ENCODE measurements around the gene SLC25A51.
"Not testable (repeated sequence)": the region's sequence is repeated elsewhere in the genome, so short reads cannot be mapped to it uniquely, and the experiment has no call there.

Gene SLC25A51

DNA sequence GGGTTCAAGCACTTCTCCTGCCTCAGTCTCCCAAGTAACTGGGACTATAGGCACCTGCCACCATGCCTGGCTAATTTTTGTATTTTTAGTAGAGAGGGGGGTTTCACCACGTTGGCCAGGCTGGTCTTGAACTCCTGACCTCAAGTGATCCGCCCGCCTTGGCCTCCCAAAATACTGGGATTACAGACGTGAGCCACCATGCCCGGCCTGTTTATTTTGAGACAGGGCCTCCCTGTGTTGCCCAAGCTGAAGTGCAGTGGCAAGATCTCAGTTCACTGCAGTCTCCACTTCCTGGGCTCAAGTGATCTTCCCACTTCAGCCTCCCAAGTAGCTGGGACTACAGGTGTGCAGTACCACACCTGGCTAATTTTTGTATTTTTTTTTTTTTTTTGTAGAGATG lies 5.9 kb upstream of the SLC25A51 start:
- WGBS, 2 experiments (ENCODE audit: insufficient coverage in 2 of 2): 90 to 95% methylated on average over 4 of the region's 5 CpGs
- H3K27ac ChIP-seq (ENCODE audit: low read depth, low read length, severe bottlenecking); H3K4me3 ChIP-seq (ENCODE audit: extremely low read depth, insufficient read depth, low read length, poor library complexity, severe bottlenecking); H3K9me3 ChIP-seq (ENCODE audit: control insufficient read depth, low read length); H3K36me3 ChIP-seq (ENCODE audit: control insufficient read depth, insufficient read depth, low read length): not testable (repeated sequence)
- H3K4me1 ChIP-seq (ENCODE audit: control insufficient read depth, insufficient read depth, low read length, poor library complexity, severe bottlenecking): peaks cover 16% of the 10 kb centered on the region

DNA sequence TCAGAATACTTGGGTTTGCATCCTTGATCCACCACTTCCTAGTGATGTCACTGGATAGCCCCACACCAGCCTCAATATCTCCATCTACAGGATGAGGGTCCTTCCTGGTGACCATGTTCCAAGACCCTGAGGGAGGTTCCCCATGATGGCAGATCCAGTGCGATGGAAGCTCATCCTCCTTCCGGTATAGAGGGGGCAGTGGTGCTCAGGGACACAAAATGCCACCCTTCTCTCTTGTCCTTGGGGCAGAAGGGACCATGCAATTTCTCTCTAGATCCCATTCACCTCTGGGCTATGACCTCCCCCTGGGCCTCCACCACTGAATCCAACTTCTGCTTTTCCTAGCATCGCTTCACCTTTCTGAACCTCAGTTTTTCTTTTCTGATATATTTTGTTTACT lies 5.4 kb upstream of the SLC25A51 start:
- Histone ChIP-seq H3K4me1 (ENCODE audit: control insufficient read depth, insufficient read depth, low read length, poor library complexity, severe bottlenecking) (peaks cover 17% of the 10 kb centered on the region), H3K9me3 (ENCODE audit: control insufficient read depth, low read length) (no peaks in the 10 kb centered on the region), H3K27ac (ENCODE audit: low read depth, low read length, severe bottlenecking) (no peak overlapping the region), H3K4me3 (ENCODE audit: extremely low read depth, insufficient read depth, low read length, poor library complexity, severe bottlenecking) (no peak overlapping the region), H3K36me3 (ENCODE audit: control insufficient read depth, insufficient read depth, low read length) (no peaks in the 10 kb centered on the region)
- 87 to 100% methylated on average over 2 of the region's 3 CpGs for WGBS, 2 experiments (ENCODE audit: insufficient coverage in 2 of 2)

DNA sequence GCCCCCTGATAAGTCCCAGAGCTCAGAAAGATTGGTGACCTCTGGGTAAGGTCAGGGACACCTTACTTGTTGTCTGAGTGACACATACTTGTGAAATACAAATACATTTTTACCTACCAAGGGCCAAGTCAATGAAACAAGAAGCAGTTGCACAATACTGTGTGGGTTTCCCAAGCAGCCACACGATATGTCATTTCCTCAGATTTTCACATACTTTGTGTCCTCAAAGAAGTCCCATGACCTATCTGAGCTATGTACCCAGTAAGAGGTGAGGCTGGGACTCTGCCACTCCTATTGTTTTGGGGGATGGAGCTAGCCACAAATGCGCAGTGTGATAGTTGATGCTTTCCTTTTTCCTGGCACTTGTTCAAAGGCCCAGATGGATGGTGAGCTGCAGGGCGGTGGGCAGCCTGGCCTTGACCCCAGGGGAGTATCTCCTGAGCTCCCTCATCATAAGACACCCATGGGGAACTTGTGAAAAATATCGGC lies 4.8 kb upstream of the SLC25A51 start:
- WGBS, 2 experiments (ENCODE audit: insufficient coverage in 2 of 2): 97 to 100% methylated on average over 2 to 3 of the region's 4 CpGs
- Histone ChIP-seq H3K4me3 (ENCODE audit: extremely low read depth, insufficient read depth, low read length, poor library complexity, severe bottlenecking) (no peak overlapping the region), H3K4me1 (ENCODE audit: control insufficient read depth, insufficient read depth, low read length, poor library complexity, severe bottlenecking) (peaks cover 12% of the 10 kb centered on the region), H3K36me3 (ENCODE audit: control insufficient read depth, insufficient read depth, low read length) (no peaks in the 10 kb centered on the region), H3K27ac (ENCODE audit: low read depth, low read length, severe bottlenecking) (no peak overlapping the region), H3K9me3 (ENCODE audit: control insufficient read depth, low read length) (no peaks in the 10 kb centered on the region)

DNA sequence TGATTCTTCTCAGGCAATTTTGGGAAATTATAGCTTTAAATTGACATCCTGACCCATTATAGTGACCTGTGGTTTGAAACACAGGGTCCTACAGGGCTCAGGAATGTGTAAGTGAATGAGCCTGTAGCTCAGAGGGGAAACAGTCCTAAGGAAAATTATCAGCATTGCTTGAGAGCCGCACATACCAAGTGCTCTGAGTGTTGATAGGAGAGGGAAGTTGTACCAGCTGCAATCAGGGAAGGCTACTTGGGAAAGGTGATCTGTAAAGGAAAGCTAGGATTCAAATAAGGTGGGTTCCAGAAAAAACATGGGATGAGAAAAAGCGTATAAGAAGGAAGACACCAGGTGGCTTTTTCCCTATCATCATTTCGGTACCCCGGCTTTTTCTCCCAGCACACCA lies 4.4 kb upstream of the SLC25A51 start:
- no peak overlapping the region for H3K27ac ChIP-seq (ENCODE audit: low read depth, low read length, severe bottlenecking)
- no peak overlapping the region for H3K4me3 ChIP-seq (ENCODE audit: extremely low read depth, insufficient read depth, low read length, poor library complexity, severe bottlenecking)
- WGBS, 2 experiments (ENCODE audit: insufficient coverage in 2 of 2): 74 to 77% methylated on average over 4 of the region's 4 CpGs
- no peaks in the 10 kb centered on the region for H3K36me3 ChIP-seq (ENCODE audit: control insufficient read depth, insufficient read depth, low read length)
- H3K4me1 ChIP-seq (ENCODE audit: control insufficient read depth, insufficient read depth, low read length, poor library complexity, severe bottlenecking): peaks cover 11% of the 10 kb centered on the region
- H3K9me3 ChIP-seq (ENCODE audit: control insufficient read depth, low read length): no peaks in the 10 kb centered on the region

DNA sequence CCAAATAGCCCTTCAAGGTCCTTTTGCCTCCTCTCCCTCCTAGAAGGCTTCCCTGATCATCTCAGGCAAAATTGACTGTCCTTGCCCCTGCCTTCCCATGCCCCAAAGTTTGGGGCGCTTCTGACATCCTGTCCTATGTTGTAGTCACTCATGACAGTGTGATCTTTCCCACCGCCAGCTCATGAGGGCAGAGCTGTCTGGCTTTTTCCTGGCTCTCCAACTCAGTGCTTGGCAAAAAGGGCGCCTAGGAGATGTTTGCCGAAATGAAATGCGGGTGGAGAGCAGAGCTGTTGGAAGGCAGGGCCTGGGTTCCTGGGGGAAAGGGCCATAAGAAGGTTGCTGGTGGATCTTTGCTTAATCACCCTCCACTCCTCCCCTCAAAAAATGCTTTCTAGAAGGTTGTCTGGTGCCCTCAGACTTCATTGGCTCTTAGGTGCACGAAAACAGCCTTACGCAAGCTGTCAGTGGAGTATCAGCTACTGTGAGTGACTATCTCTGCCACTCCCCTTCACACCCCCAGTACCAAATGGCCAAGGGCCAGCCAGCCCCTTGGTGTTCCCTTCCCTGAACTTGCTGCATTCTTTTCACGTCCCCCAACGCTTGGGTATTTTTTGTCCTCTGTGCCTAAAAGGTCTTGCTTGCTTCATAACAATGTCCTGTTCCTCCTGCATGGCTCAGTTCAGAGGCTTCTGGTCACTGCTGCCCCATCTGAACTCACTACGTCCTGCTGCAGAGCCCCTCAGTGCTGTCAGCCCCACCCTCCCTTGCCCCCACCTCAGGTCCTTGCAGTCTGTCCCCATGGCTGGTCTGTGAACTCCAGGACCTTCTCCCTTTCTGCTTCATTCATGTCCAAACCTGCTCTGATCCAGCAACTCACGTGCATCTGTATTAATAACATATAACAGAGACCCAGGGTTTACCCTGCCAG lies 2.6 kb upstream of the SLC25A51 start:
- 85 to 91% methylated on average over 9 to 10 of the region's 11 CpGs for WGBS, 2 experiments (ENCODE audit: insufficient coverage in 2 of 2)
- Histone ChIP-seq H3K4me3 (ENCODE audit: extremely low read depth, insufficient read depth, low read length, poor library complexity, severe bottlenecking) (no peak overlapping the region), H3K9me3 (ENCODE audit: control insufficient read depth, low read length) (no peaks in the 10 kb centered on the region), H3K36me3 (ENCODE audit: control insufficient read depth, insufficient read depth, low read length) (no peaks in the 10 kb centered on the region), H3K27ac (ENCODE audit: low read depth, low read length, severe bottlenecking) (no peak overlapping the region), H3K4me1 (ENCODE audit: control insufficient read depth, insufficient read depth, low read length, poor library complexity, severe bottlenecking) (peaks cover 11% of the 10 kb centered on the region)

DNA sequence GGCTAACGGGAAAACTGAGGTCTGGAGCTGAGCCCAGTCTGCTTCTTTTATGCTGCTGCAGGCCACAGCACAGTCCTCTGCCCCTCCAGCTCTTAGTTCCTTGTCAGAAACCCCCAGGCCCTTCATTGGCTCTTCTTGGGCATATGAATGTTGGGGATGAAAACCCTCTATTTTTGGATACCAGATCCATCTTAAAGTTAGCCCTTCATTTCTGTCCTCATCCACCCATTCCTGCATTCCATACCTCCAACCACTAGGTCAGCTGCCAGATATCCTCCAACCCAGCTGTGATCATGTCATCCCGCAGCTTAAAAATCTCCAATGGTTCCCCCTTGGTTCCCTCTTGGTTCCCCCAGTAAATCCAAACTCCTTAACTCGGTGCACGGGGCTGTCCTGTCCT lies 1.8 kb upstream of the SLC25A51 start:
- H3K4me1 ChIP-seq (ENCODE audit: control insufficient read depth, insufficient read depth, low read length, poor library complexity, severe bottlenecking): peaks cover 11% of the 10 kb centered on the region
- no peak overlapping the region for H3K4me3 ChIP-seq (ENCODE audit: extremely low read depth, insufficient read depth, low read length, poor library complexity, severe bottlenecking)
- no peaks in the 10 kb centered on the region for H3K9me3 ChIP-seq (ENCODE audit: control insufficient read depth, low read length)
- no peaks in the 10 kb centered on the region for H3K36me3 ChIP-seq (ENCODE audit: control insufficient read depth, insufficient read depth, low read length)
- WGBS, 2 experiments (ENCODE audit: insufficient coverage in 2 of 2): 98 to 100% methylated on average over 3 to 4 of the region's 4 CpGs
- H3K27ac ChIP-seq (ENCODE audit: low read depth, low read length, severe bottlenecking): no peak overlapping the region

DNA sequence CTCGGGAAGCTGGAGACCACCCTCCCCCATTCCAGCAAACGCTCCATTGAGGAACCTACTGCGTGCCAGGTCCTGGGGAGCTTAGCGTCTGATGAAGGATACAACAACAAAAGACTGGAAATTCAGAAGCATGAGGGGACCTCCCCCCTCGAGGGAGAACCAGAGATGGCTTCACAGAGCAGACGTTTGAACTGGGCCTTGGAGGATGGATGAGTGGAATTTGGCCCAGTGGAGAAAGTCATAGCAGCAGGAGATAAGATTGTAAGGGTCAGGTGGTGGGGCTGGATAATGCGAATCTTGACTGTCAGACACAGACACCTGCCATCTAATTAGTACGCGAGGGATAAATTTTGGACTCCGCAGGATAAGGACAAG lies 1.2 kb upstream of the SLC25A51 start:
- 85 to 96% methylated on average over 8 to 10 of the region's 10 CpGs for WGBS, 2 experiments (ENCODE audit: insufficient coverage in 2 of 2)
- Histone ChIP-seq H3K36me3 (ENCODE audit: control insufficient read depth, insufficient read depth, low read length) (no peaks in the 10 kb centered on the region), H3K4me3 (ENCODE audit: extremely low read depth, insufficient read depth, low read length, poor library complexity, severe bottlenecking) (no peak overlapping the region), H3K27ac (ENCODE audit: low read depth, low read length, severe bottlenecking) (no peak overlapping the region), H3K4me1 (ENCODE audit: control insufficient read depth, insufficient read depth, low read length, poor library complexity, severe bottlenecking) (peaks cover 11% of the 10 kb centered on the region), H3K9me3 (ENCODE audit: control insufficient read depth, low read length) (no peaks in the 10 kb centered on the region)

DNA sequence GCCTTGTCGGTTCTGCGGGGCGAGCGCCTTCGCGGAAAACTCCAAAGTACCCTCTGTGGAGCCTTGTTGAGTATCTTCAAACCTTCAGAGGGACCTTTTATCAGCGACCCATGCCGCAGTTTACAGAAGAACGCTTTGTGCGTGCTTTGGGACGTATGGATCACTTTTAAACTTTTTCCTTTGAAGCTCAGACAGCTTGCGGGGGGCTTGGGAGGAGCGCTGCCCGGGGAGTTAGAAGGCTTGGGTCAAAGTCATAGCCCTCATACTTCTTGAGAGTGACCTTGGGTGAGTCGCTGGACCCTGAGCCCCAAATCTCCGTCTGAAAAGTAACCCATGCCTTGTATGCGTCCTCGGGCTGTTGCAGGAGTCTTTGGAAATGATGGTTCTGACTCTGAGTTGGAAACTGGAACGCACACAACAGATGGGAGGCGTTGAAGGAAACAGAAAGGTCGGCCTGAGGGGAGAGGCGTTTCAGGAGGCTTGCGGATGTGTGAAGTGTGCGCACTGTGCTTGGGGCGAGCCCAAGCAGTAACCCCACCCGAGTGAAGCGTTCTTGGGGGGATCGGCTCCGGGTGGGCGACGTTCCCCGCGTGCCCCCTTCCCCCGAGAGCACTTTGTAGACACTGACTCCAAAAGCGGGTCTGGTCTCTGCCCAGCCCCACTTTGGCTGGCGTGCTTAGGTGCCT lies 661 bp upstream of the SLC25A51 start:
- no peaks in the 10 kb centered on the region for H3K36me3 ChIP-seq (ENCODE audit: control insufficient read depth, insufficient read depth, low read length)
- H3K9me3 ChIP-seq (ENCODE audit: control insufficient read depth, low read length): no peaks in the 10 kb centered on the region
- H3K4me3 ChIP-seq (ENCODE audit: extremely low read depth, insufficient read depth, low read length, poor library complexity, severe bottlenecking): peak overlapping the region; percentile 79
- 60 to 62% methylated on average over 33 to 36 of the region's 36 CpGs for WGBS, 2 experiments (ENCODE audit: insufficient coverage in 2 of 2)
- H3K4me1 ChIP-seq (ENCODE audit: control insufficient read depth, insufficient read depth, low read length, poor library complexity, severe bottlenecking): peaks cover 11% of the 10 kb centered on the region
- no peak overlapping the region for H3K27ac ChIP-seq (ENCODE audit: low read depth, low read length, severe bottlenecking)

DNA sequence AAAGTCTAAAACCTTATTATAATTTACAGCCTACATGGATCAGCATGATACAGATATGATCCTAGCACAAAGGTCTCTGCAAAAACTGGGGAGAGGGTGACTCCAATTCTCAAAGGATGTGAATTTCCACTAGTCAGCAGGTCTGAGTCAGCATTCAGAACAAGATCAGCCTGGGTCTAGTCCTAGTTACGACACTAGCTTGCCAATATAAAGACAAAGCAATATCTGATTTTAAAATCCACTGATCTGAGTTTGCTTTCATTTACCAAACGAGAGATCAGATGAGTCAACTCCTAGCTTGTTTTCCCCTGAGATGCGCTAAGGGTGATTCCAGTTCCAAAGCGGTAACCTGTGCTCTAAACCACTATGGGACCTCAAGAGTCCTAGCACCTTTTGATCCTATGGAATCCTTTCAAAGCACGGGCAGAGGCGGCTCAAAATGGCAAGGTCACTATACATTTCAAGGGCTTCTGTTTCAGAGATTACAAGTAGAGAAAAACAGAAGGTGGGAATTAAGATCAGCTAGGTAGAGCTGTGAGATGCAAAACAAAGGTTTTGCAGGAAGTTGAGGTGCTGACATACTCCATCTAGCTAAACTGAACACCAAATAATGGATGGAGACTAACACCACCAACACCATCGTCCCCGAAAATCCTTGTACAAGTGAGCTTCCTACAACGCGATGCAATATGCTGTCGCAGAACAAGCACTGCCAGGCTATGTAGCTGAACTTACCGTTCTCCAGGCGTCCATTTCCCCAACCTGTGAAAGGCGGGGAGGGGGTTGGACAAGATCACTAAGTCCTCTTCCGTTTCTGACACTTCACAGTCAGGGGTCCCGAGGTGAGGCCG lies 906 bp downstream of the SLC25A51 start:
- 8 to 22% methylated on average over 9 to 16 of the region's 17 CpGs for WGBS, 2 experiments (ENCODE audit: insufficient coverage in 2 of 2)
- Histone ChIP-seq H3K4me1 (ENCODE audit: control insufficient read depth, insufficient read depth, low read length, poor library complexity, severe bottlenecking) (peaks cover 5% of the 10 kb centered on the region), H3K4me3 (ENCODE audit: extremely low read depth, insufficient read depth, low read length, poor library complexity, severe bottlenecking) (peak overlapping the region; percentile 79), H3K27ac (ENCODE audit: low read depth, low read length, severe bottlenecking) (peak overlapping the region; percentile 41), H3K9me3 (ENCODE audit: control insufficient read depth, low read length) (no peaks in the 10 kb centered on the region), H3K36me3 (ENCODE audit: control insufficient read depth, insufficient read depth, low read length) (peaks cover 12% of the 10 kb centered on the region)

DNA sequence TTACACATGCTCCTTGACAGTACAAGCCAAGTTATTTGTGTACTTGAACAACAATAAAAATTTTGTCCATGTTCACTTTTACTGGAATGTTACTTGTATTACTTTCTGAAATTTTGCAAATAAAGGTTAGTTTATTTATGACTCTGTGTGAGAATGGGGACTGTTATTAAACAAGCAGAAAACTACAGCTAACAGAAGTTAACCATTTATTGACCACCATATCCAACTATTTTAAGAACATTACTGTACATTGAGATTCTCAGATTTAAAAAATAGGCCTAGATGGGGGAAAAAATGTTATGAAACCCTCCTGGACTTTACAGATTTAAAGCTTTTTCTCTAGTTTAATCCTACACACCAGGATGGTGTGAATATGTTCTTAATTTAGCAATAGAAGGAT lies 1.8 kb downstream of the SLC25A51 start:
- Histone ChIP-seq H3K4me3 (ENCODE audit: extremely low read depth, insufficient read depth, low read length, poor library complexity, severe bottlenecking) (no peak overlapping the region), H3K27ac (ENCODE audit: low read depth, low read length, severe bottlenecking) (no peak overlapping the region), H3K9me3 (ENCODE audit: control insufficient read depth, low read length) (no peaks in the 10 kb centered on the region), H3K4me1 (ENCODE audit: control insufficient read depth, insufficient read depth, low read length, poor library complexity, severe bottlenecking) (peaks cover 5% of the 10 kb centered on the region), H3K36me3 (ENCODE audit: control insufficient read depth, insufficient read depth, low read length) (peaks cover 19% of the 10 kb centered on the region)

Measured in mesodermal cell (in vitro differentiated cells).